Pancreas (tissue), 10 donors: ENCODE measurements around the gene GRIK1. TPM values are rescaled to one million over a fixed set of nuclear protein-coding genes. Genes with fewer than 3 reads are reported as not detected.

Experiments used
- ATAC-seq, 4 donors: fragments of 200-7000 bp; cut with Tn5 transposase; one replicate each; pipeline versions ENCODE4 v1.8.0 to v1.9.1; 2020; ENCODE audit warnings: mild to moderate bottlenecking in 4 of 4, moderate library complexity in 4 of 4
- DNase-seq, 6 donors: peaks; one replicate each; pipeline ENCODE4 v3.0.0-alpha.2; 2020
- FAIRE-seq: peaks from 2 replicates; lab custom pipeline; 2012; peaks lifted over from hg19 to GRCh38; lab: Jason Lieb, UNC
- H3K27ac ChIP-seq, 4 donors: fragments of 200-600 bp; sonication (generic); 1 replicate in 3 of 4; 2 replicates in 1 of 4; pipeline versions ENCODE4 v1.5.0 to v1.8.0; 2020
- H3K27me3 ChIP-seq, 4 donors: fragments of 200-600 bp; one replicate each; pipeline ENCODE4 v1.8.0; 2021
- H3K36me3 ChIP-seq, 3 donors: fragments of 200-600 bp; sonication (generic) in 1 of 3; one replicate each; pipeline versions ENCODE4 v1.5.0 to v1.8.0; 2020 to 2021
- H3K4me1 ChIP-seq, 3 donors: fragments of 200-600 bp; one replicate each; pipeline ENCODE4 v1.8.0; 2021
- H3K4me3 ChIP-seq, 4 donors: fragments of 200-600 bp; sonication (generic) in 2 of 4; one replicate each; pipeline versions ENCODE4 v1.5.0 to v1.8.0; 2020 to 2021
- H3K9me3 ChIP-seq, 4 donors: fragments of 200-600 bp; one replicate each; pipeline ENCODE4 v1.8.0; 2021
- CTCF ChIP-seq, 4 donors: fragments of 200-600 bp; sonication (generic) in 3 of 4; IDR thresholded peaks; one replicate each; pipeline versions ENCODE4 v1.5.0 to v1.8.0; 2021; ENCODE audit warnings: antibody characterized with exemption in 4 of 4
- WGBS, 2 donors: extraction: QIAGEN DNeasy Blood & Tissue Kit; methylation state at CpG; one replicate each; pipeline ENCODE4 v1.1.7; 2013; 5-methylcytosine and 5-hydroxymethylcytosine counted together
- intact Hi-C, 3 donors: fragments of 100-400 bp; cut with DNase I; formaldehyde crosslinking; loops; one replicate each; pipeline versions ENCODE4 v1.11.1 to v1.14.2; 2022
- polyA plus RNA-seq, 2 donors: library from polyadenylated mRNA; stranded (reverse); fragments of 200-250 nt; gene quantifications; one replicate each; pipeline ENCODE4 v1.2.3, GENCODE V29; 2013
- total RNA-seq, 6 donors: library from RNA; stranded (reverse); fragmentation: NEBNext Ultra II Directional in 4 of 6; extraction: Animal tissue kit (Norgen Biotek cat#: 25700) in 4 of 6; gene quantifications; one replicate each; pipeline versions ENCODE4 v1.2.1 to v1.2.4, GENCODE V29; 2021 to 2023
- donor health status: healthy with polysubstance abuse.
- donor health status: DM: no; HTN: no; CAD: no; lungs with moderate emphysema.
- donor health status: DM: no; HTN: no; CAD: no.
- donor health status: control.
- donor health status: control.
- donor health status: Bipolar disorder and iron deficiency.
- donor health status: DM: yes; HTN: yes; CAD: no.
- donor health status: DM: no; HTN: no; CAD: no.
- donor health status: DM: no; HTN: no; CAD: no.
- donor health status: DM: yes; HTN: yes; CAD: no.

GRIK1 gene
- total and polyA plus RNA-seq, 8 donors, result 0.02 to 0.09 (median 0.08) TPM; not detected in 5

GRCh38 chr21:29762570-29763082 lies 177.2 kb downstream of the GRIK1 start:
- TF ChIP-seq CTCF (IDR thresholded peaks at IDR 0.05), result no peak
- no peak for ATAC-seq
- 32 to 46% methylated on average over 2 of the region's 2 CpGs for WGBS, 2 donors

GRCh38 chr21:29753216-29753615 lies 186.6 kb downstream of the GRIK1 start:
- no peaks in the 10 kb centered on the region for H3K36me3 ChIP-seq
- H3K4me3 ChIP-seq, result no peak overlapping the region
- ATAC-seq (no peak), FAIRE-seq (no peak), DNase-seq (no peak)
- no peaks in the 10 kb centered on the region for H3K9me3 ChIP-seq
- H3K4me1 ChIP-seq, result no peaks in the 10 kb centered on the region
- no peak overlapping the region for H3K27ac ChIP-seq
- intact Hi-C loops, result no loop called here
- 60 to 65% methylated on average over 3 of the region's 3 CpGs for whole genome bisulfite sequencing, 2 donors
- H3K27me3 ChIP-seq, result no peaks in the 10 kb centered on the region
- TF ChIP-seq CTCF (IDR thresholded peaks at IDR 0.05), result no peak

More at GRCh38 chr21:29762570-29763082, 177.2 kb downstream of the GRIK1 start:
- H3K27ac ChIP-seq, result no peak overlapping the region
- H3K4me1 ChIP-seq, result no peaks in the 10 kb centered on the region
- no peak overlapping the region for H3K4me3 ChIP-seq
- H3K9me3 ChIP-seq, result no peaks in the 10 kb centered on the region
- no peaks in the 10 kb centered on the region for H3K36me3 ChIP-seq
- H3K27me3 ChIP-seq, result no peaks in the 10 kb centered on the region
- FAIRE-seq, result no peak
- intact Hi-C loops, result no loop called here
- DNase-seq, result no peak

- Histone ChIP-seq H3K4me3 (no peak overlapping the region), H3K4me1 (no peaks in the 10 kb centered on the region), H3K27me3 (no peaks in the 10 kb centered on the region), H3K27ac (no peak overlapping the region), H3K9me3 (no peaks in the 10 kb centered on the region), H3K36me3 (no peaks in the 10 kb centered on the region)
- 89 to 91% methylated on average over 7 of the region's 7 CpGs for WGBS, 2 donors
- TF ChIP-seq CTCF (IDR thresholded peaks at IDR 0.05), result no peak
- no peak for FAIRE-seq
- intact Hi-C loops, result no loop called here
- ATAC-seq, result no peak
- DNase-seq, result no peak
These were observed 188.2 kb downstream of the GRIK1 start for GRCh38 chr21:29751473-29752185.

GRCh38 chr21:29749957-29750356 lies 189.8 kb downstream of the GRIK1 start:
- Histone ChIP-seq H3K27ac (no peak overlapping the region), H3K36me3 (no peaks in the 10 kb centered on the region), H3K4me3 (no peak overlapping the region), H3K9me3 (no peaks in the 10 kb centered on the region), H3K4me1 (no peaks in the 10 kb centered on the region), H3K27me3 (no peaks in the 10 kb centered on the region)
- intact Hi-C loops, result no loop called here
- FAIRE-seq (no peak), ATAC-seq (no peak), DNase-seq (no peak)
- no peak for TF ChIP-seq CTCF (IDR thresholded peaks at IDR 0.05)
- WGBS, 2 donors, result 91 to 96% methylated on average over 1 of the region's 1 CpG

GRCh38 chr21:29749223-29749622 lies 190.6 kb downstream of the GRIK1 start:
- H3K36me3 ChIP-seq, result no peaks in the 10 kb centered on the region
- H3K4me1 ChIP-seq, result no peaks in the 10 kb centered on the region
- FAIRE-seq (no peak), DNase-seq (no peak), ATAC-seq (no peak)
- no peaks in the 10 kb centered on the region for H3K9me3 ChIP-seq
- H3K4me3 ChIP-seq, result no peak overlapping the region
- intact Hi-C loops, result no loop called here
- H3K27me3 ChIP-seq, result no peaks in the 10 kb centered on the region
- 88 to 90% methylated on average over 3 of the region's 3 CpGs for WGBS, 2 donors
- peak overlapping the region in 1 of 4 donors; percentile 49 for H3K27ac ChIP-seq
- no peak for TF ChIP-seq CTCF (IDR thresholded peaks at IDR 0.05)
